Skin of body (tissue), 2 donors: ENCODE measurements around the gene LMX1B. TPM values are rescaled to one million over a fixed set of nuclear protein-coding genes. Genes with fewer than 3 reads are reported as not detected.

Experiments
- DNase-seq: peaks from one replicate; lab custom pipeline; 2025; lab: John Stamatoyannopoulos, UW
- total RNA-seq: library from RNA; depleted of rRNA; stranded (reverse); fragments of >200 nt; gene quantifications from one replicate; pipeline ENCODE4 v1.2.3, GENCODE V29; 2014

Gene LMX1B
- total RNA-seq, 1 donor from 2014 or later, result 1.2 TPM

GRCh38 chr9:126694206-126695081 is 80.7 kb downstream of the LMX1B start:
- DNase-seq, result no peak

GRCh38 chr9:126695186-126695585 is 81.5 kb downstream of the LMX1B start:
- DNase-seq, result no peak

GRCh38 chr9:126695701-126696400 is 82.1 kb downstream of the LMX1B start:
- no peak for DNase-seq

GRCh38 chr9:126696401-126697145 is 82.8 kb downstream of the LMX1B start:
- no peak for DNase-seq

GRCh38 chr9:126697330-126697729 is 83.6 kb downstream of the LMX1B start:
- no peak for DNase-seq

- DNase-seq, result no peak
Measured at GRCh38 chr9:126698251-126698650, 84.5 kb downstream of the LMX1B start.

- DNase-seq, result no peak
Measured at GRCh38 chr9:126698756-126699155, 85.0 kb downstream of the LMX1B start.

GRCh38 chr9:126699401-126699881 is 85.7 kb downstream of the LMX1B start:
- DNase-seq, result no peak

GRCh38 chr9:126700296-126700695 is 86.6 kb downstream of the LMX1B start:
- no peak for DNase-seq

- DNase-seq, result no peak
Measured at GRCh38 chr9:126700903-126701812, 87.4 kb downstream of the LMX1B start.

- DNase-seq, result no peak
Measured at GRCh38 chr9:126701813-126702140, 88.0 kb downstream of the LMX1B start.

- DNase-seq, result no peak
Measured at GRCh38 chr9:126702151-126703001, 88.6 kb downstream of the LMX1B start.

GRCh38 chr9:126703002-126703865 is 89.5 kb downstream of the LMX1B start:
- DNase-seq, result no peak

GRCh38 chr9:126703866-126704156 is 90.1 kb downstream of the LMX1B start:
- DNase-seq, result no peak

GRCh38 chr9:126704157-126704891 is 90.6 kb downstream of the LMX1B start:
- no peak for DNase-seq

GRCh38 chr9:126704892-126705766 is 91.4 kb downstream of the LMX1B start:
- DNase-seq, result peak; percentile 37
